Fibroblast of the aortic adventitia (primary cell): ENCODE measurements around the gene SMOC2. TPM values are rescaled to one million over a fixed set of nuclear protein-coding genes. Genes with fewer than 3 reads are reported as not detected.
A peak's percentile ranks its signal among the peaks of the same experiment; 100 is the strongest.
"Not testable (repeated sequence)": the region's sequence is repeated elsewhere in the genome, so short reads cannot be mapped to it uniquely, and the experiment has no call there.

ENCODE experiments used
- DNase-seq: peaks from one replicate; pipeline ENCODE4 v3.0.0-alpha.2; 2010; ENCODE audit warnings: low read depth
- H3K4me3 ChIP-seq: 2 replicates; pipeline ENCODE4 v1.5.1; 2011; ENCODE audit warnings: low read depth, mild to moderate bottlenecking, control low read depth, low read length, moderate library complexity
- total RNA-seq: library from RNA; depleted of rRNA; stranded (reverse); fragments of >200 nt; gene quantifications from 2 replicates; pipeline ENCODE4 v1.2.3, GENCODE V29; 2012; ENCODE audit warnings: low replicate concordance
- TF ChIP-seq, protein P1 (sequence below): IDR thresholded peaks from 2 replicates; pipeline ENCODE4 v1.5.1; 2011; ENCODE audit warnings: mild to moderate bottlenecking, low read length, control low read depth, inconsistent platforms; ENCODE audit not compliant: insufficient read depth

Gene SMOC2
- total RNA-seq, 1 donor = 0.09 TPM

DNA sequence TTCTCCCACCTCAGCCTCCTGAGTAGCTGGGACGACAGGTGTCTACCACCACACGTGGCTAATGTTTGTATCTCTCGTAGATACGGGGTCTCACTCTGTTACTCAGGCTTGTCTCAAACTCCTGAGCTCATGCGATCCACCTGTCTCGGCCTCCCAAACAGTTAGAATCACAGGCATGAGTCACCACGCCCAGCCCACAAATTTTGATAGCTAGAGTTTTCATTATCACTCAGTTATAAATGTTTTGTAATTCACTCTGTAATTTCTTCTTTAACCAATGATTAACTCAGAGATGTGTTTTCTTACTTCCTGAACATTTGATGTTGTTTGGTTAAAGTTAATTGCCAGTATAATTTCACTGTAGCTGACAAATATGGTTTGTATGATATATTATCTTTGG lies 249.3 kb downstream of the SMOC2 start:
- no peak for DNase-seq
- TF ChIP-seq, protein P1, sequence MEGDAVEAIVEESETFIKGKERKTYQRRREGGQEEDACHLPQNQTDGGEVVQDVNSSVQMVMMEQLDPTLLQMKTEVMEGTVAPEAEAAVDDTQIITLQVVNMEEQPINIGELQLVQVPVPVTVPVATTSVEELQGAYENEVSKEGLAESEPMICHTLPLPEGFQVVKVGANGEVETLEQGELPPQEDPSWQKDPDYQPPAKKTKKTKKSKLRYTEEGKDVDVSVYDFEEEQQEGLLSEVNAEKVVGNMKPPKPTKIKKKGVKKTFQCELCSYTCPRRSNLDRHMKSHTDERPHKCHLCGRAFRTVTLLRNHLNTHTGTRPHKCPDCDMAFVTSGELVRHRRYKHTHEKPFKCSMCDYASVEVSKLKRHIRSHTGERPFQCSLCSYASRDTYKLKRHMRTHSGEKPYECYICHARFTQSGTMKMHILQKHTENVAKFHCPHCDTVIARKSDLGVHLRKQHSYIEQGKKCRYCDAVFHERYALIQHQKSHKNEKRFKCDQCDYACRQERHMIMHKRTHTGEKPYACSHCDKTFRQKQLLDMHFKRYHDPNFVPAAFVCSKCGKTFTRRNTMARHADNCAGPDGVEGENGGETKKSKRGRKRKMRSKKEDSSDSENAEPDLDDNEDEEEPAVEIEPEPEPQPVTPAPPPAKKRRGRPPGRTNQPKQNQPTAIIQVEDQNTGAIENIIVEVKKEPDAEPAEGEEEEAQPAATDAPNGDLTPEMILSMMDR = no peak
- H3K4me3 ChIP-seq = no peak overlapping the region

DNA sequence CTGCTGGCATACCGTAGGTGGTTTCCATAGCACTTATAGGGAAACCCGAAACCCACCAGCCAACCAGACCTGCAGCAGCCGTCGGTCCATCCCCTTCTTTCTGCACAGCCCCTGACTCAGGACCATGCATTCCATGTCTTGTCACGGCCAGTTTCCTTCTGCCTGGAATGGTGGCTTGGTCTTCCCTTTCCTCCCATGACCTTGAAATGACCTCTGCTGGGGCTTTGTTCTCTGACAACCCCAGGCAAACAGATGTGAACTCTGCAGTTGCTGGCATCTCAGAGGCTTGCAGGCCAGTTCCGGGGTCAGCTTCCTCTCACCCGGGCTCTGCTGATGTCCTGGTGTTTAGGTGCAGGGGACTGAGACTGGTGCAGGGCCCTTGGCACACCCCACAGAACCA lies 250.8 kb downstream of the SMOC2 start:
- no peak for DNase-seq
- TF ChIP-seq, protein P1 = no peak
- no peak overlapping the region for H3K4me3 ChIP-seq

DNA sequence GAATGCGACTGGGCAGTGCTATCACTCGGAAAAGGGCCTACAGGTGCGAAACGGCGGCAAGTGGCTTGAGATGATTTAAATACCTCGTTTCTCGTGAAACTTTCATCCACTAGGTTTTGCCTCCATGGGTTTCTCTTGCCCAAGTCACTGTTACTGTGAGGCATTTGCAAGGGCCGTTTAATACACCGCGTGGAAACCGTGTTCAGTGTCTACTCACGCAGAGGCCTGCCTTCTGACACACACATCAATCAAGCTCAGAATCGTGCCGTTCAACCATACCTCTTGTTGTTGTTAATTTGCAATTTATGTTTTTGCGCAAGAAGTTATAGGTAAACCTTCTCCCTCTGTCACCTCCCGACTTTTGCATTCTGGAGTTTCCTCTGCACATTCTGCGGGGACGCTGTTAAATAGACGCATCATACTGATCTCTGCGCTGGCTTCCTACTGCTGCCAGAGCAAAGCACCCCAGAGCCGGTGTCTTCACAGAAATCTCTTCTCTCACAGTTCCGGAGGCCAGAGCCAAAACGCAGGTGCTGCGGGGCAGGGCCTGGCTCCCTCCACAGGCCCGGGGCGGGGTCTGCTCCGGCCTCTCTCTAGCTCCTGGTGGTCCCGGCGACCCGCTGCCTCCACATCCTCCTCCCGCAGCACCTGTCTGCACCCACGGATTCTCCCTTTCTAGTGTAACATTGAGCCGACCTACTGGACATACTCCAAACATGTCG lies 251.4 kb downstream of the SMOC2 start:
- H3K4me3 ChIP-seq = no peak overlapping the region
- TF ChIP-seq, protein P1 = no peak
- DNase-seq = no peak

DNA sequence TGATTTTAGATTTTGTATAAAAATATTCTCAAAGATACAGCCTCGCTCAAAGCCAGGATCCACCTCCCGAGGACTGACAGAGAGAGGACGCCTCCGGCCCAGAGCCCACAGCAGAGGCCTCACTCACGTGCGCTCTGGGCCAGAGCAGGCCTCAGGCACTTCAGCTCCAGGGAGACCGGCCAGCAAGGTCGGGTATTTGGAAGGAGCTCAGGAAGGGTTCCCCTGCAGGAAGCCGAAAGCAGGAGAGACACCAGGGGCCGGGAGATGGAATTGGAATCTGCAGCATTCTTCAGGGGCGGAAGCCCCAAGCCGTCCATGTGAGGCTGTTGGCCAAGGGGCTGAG lies 251.9 kb downstream of the SMOC2 start:
- not testable (repeated sequence) for H3K4me3 ChIP-seq, DNase-seq

DNA sequence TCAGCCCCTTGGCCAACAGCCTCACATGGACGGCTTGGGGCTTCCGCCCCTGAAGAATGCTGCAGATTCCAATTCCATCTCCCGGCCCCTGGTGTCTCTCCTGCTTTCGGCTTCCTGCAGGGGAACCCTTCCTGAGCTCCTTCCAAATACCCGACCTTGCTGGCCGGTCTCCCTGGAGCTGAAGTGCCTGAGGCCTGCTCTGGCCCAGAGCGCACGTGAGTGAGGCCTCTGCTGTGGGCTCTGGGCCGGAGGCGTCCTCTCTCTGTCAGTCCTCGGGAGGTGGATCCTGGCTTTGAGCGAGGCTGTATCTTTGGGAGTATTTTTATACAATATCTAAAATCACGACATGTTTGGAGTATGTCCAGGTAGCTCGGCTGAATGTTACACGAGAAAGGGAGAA lies 253.8 kb downstream of the SMOC2 start:
- not testable (repeated sequence) for H3K4me3 ChIP-seq, DNase-seq

DNA sequence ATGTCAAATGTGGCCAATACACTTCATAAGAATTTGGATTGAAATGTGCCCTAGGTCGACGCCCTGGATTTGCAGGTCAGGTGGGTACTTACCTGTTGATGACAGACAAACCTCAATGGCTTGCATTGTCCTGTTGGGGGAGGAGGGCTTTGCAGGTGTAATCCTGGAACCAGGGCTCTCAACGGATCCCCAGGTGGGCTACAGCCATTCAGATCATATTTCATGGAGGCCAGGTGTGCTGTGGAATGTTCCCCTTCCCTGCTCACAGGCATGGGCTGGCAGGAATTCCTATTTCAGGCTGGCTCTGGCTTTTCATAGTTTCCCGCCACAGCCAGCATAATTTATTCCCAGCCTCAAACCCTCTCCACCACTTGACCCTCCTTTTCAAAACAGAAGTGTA lies 254.7 kb downstream of the SMOC2 start:
- TF ChIP-seq, protein P1 = no peak
- DNase-seq = no peak
- no peak overlapping the region for H3K4me3 ChIP-seq

DNA sequence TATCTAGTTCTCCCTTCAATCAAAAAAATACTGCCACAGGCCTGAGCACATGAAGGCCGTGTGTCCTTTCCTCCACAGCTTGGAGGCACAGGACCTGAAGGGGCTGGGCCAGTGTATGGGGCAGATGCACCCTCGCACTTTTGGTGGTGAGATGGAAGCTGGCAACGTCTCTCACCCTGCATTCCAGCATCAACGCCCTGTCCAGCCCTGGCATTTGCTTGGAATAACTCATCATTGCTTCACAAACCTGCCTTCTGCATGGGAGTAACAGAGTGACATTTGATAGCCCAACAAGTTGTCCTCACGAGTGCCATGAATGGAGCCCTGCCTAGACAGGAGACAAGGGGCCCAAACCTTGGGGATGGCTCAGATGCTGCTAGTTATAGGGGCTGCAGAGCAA lies 257.9 kb downstream of the SMOC2 start:
- DNase-seq = no peak
- H3K4me3 ChIP-seq = no peak overlapping the region
- TF ChIP-seq, protein P1 = no peak

DNA sequence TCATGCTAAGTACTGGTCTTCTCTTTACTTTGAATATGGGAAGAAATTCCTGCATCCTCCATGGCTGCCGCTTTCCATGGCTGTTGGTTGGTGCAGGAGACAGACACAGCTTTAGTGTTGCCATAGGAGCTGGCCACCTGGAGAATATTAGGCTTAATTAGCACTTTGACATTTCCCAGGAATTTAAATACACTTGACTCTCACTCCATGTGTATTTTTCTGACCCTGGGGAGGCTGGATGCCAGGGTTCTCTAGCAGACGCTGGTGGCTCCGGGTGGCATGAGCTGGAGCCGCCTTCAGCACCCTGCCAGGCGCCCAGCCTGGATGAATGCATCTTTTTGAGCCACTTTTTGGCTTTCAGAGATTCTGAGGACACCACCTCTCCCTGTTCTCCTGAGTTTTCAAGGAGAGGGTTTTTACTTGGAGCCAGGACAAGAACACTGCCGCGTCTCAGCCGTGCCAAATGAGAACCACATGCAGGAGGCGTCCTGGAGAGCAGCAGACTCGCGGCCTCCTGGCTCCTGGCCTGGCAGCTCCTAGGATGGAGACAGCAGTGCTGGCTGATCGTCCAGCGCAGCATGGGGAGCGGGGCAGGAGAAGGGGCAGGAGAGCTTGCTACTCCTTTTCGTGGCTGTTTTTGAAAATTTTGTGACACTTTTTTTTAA lies 258.8 kb downstream of the SMOC2 start:
- no peak overlapping the region for H3K4me3 ChIP-seq
- DNase-seq = peak; percentile 37
- TF ChIP-seq, protein P1 = no peak
